H1 (cell line): ENCODE measurements around the gene KHDRBS2.

Source experiments
- EZH2 ChIP-seq: fragments of 200-600 bp; sonication (generic); IDR thresholded peaks from 2 replicates; pipeline ENCODE4 v1.7.1; 2012; ENCODE audit warnings: low read depth, mild to moderate bottlenecking, moderate library complexity, low read length, inconsistent platforms; ENCODE audit not compliant: severe bottlenecking
- HDAC2 ChIP-seq, 2 experiments: fragments of 300-600 bp in 1 of 2; sonication (generic) in 1 of 2; IDR thresholded peaks; 2 replicates each; pipeline ENCODE4 v1.6.1; 2011 to 2012; ENCODE audit warnings: low read depth in 2 of 2, low read length in 2 of 2, mild to moderate bottlenecking in 2 of 2, moderate library complexity in 2 of 2, borderline replicate concordance in 1 of 2, inconsistent platforms in 1 of 2
- HDAC6 ChIP-seq: IDR thresholded peaks from one replicate; pipeline ENCODE4 v1.7.1; 2012; ENCODE audit warnings: low read depth, mild to moderate bottlenecking, inconsistent platforms, low read length, moderate library complexity
- JUN ChIP-seq: IDR thresholded peaks from 2 replicates; pipeline ENCODE4 v1.6.1; 2011; ENCODE audit warnings: low read depth, mild to moderate bottlenecking, improper control_type of control experiment, low read length
- NRF1 ChIP-seq: IDR thresholded peaks from 2 replicates; pipeline ENCODE4 v1.6.1; 2011; ENCODE audit warnings: mild to moderate bottlenecking, low read depth, low read length, improper control_type of control experiment
- POLR2A ChIP-seq, 2 experiments: IDR thresholded peaks; 1 replicate in 1 of 2; 2 replicates in 1 of 2; pipeline ENCODE4 v1.6.1; 2011; ENCODE audit warnings: low read depth in 2 of 2, low read length in 2 of 2, mild to moderate bottlenecking in 2 of 2; ENCODE audit errors: control extremely low read depth in 1 of 2
- RAD21 ChIP-seq, 2 experiments: IDR thresholded peaks in 1 of 2; conservative IDR thresholded peaks in 1 of 2; 2 replicates each; pipeline ENCODE4 v1.6.1; 2011; ENCODE audit warnings: low read depth in 2 of 2, low read length in 2 of 2, improper control_type of control experiment in 1 of 2, inconsistent platforms in 1 of 2, mild to moderate bottlenecking in 1 of 2, moderate library complexity in 1 of 2
- RXRA ChIP-seq: IDR thresholded peaks from 2 replicates; pipeline ENCODE4 v1.6.1; 2011; ENCODE audit warnings: low read depth, mild to moderate bottlenecking, low read length, moderate library complexity; ENCODE audit not compliant: insufficient read depth
- TAF1 ChIP-seq: IDR thresholded peaks from 2 replicates; pipeline ENCODE4 v1.6.1; 2011; ENCODE audit warnings: mild to moderate bottlenecking, low read depth, low read length
- YY1 ChIP-seq: IDR thresholded peaks from 2 replicates; pipeline ENCODE4 v1.6.1; 2011; ENCODE audit warnings: low read depth, mild to moderate bottlenecking, low read length
- TF ChIP-seq, protein P1 (sequence below), 3 experiments: IDR thresholded peaks; 1 replicate in 2 of 3; 2 replicates in 1 of 3; pipeline versions ENCODE4 v1.5.1 to v1.6.1; 2011; ENCODE audit warnings: low read length in 3 of 3, mild to moderate bottlenecking in 3 of 3, inconsistent platforms in 2 of 3, low read depth in 1 of 3, moderate library complexity in 1 of 3; ENCODE audit not compliant: insufficient read depth in 1 of 3; ENCODE audit errors: control extremely low read depth in 1 of 3

DNA sequence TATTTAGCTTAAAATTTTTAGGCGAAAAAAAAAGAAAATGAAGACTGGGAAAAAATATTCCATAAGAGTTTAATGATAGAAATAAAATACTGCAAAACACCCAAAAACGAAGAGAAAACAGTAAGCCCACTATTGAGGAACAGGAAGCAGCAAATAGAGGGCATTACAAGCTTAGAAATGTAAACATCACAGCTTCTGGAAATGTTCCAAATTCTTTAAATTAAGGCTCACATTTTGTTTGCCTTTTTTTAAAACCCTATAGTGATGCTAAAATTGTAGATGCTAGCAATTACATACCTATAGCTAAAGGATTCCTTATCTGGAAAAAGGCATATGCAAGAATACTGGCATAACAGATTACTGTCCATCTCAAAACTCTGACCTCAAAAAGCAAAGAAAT lies 248.6 kb downstream of the KHDRBS2 start:
- no peak for TF ChIP-seq YY1
- TF ChIP-seq JUN, result no peak
- no peak for TF ChIP-seq POLR2A (IDR thresholded peaks at IDR 0.05; ENCODE audit: control extremely low read depth in 1 of 2, low read depth in 2 of 2, low read length in 2 of 2)
- TF ChIP-seq EZH2, result no peak
- TF ChIP-seq RXRA, result no peak
- TF ChIP-seq RAD21 (IDR thresholded peaks at IDR 0.05 in 1 of 2, conservative IDR thresholded peaks at IDR 0.05 in 1 of 2; ENCODE audit: low read depth in 2 of 2, low read length in 2 of 2), result no peak; a peak in 1 of 4 replicates
- TF ChIP-seq HDAC6, result no peak
- TF ChIP-seq HDAC2 (IDR thresholded peaks at IDR 0.05; ENCODE audit: borderline replicate concordance in 1 of 2, low read depth in 2 of 2, low read length in 2 of 2), result no peak
- no peak for TF ChIP-seq TAF1
- TF ChIP-seq, protein P1, sequence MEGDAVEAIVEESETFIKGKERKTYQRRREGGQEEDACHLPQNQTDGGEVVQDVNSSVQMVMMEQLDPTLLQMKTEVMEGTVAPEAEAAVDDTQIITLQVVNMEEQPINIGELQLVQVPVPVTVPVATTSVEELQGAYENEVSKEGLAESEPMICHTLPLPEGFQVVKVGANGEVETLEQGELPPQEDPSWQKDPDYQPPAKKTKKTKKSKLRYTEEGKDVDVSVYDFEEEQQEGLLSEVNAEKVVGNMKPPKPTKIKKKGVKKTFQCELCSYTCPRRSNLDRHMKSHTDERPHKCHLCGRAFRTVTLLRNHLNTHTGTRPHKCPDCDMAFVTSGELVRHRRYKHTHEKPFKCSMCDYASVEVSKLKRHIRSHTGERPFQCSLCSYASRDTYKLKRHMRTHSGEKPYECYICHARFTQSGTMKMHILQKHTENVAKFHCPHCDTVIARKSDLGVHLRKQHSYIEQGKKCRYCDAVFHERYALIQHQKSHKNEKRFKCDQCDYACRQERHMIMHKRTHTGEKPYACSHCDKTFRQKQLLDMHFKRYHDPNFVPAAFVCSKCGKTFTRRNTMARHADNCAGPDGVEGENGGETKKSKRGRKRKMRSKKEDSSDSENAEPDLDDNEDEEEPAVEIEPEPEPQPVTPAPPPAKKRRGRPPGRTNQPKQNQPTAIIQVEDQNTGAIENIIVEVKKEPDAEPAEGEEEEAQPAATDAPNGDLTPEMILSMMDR (IDR thresholded peaks at IDR 0.05; ENCODE audit: control extremely low read depth in 1 of 3, insufficient read depth in 1 of 3, low read depth in 1 of 3, low read length in 3 of 3), result no peak
- no peak for TF ChIP-seq NRF1
